HG02840 (cell line): ENCODE data around the gene SPEG.
"Not testable (repeated sequence)": the region's sequence is repeated elsewhere in the genome, so short reads cannot be mapped to it uniquely, and the experiment has no call there.

ENCODE experiments used
- ATAC-seq: cut with Tn5 transposase; IDR thresholded peaks from one replicate; pipeline ENCODE4 v1.9.1; 2021; ENCODE audit warnings: mild to moderate bottlenecking, moderate library complexity, moderate number of reproducible peaks; ENCODE audit not compliant: unreplicated experiment, low FRiP score

Gene SPEG

GRCh38 chr2:219434718-219435525, at the start of gene SPEG:
Gene SPEG, plus strand, starts transcription at chr2:219434843. Its CDS starts 135 bp downstream, at chr2:219434978.
- no peak for ATAC-seq

GRCh38 chr2:219384859-219385258, 49.8 kb upstream of the SPEG start:
- ATAC-seq: no peak

- ATAC-seq: no peak
Measured at GRCh38 chr2:219385958-219386520, 48.6 kb upstream of the SPEG start.

GRCh38 chr2:219386532-219387280, 47.9 kb upstream of the SPEG start:
- no peak for ATAC-seq

GRCh38 chr2:219387306-219388120, 47.1 kb upstream of the SPEG start, which contains the start of gene DNPEP:
Gene DNPEP, minus strand, starts transcription at chr2:219387912. Its CDS starts 118 bp downstream, at chr2:219387794.
- peak; percentile 63 for ATAC-seq

GRCh38 chr2:219388121-219388906, 46.3 kb upstream of the SPEG start:
- ATAC-seq: peak; percentile 81

GRCh38 chr2:219388907-219389156, 45.8 kb upstream of the SPEG start:
- ATAC-seq: no peak

DNA sequence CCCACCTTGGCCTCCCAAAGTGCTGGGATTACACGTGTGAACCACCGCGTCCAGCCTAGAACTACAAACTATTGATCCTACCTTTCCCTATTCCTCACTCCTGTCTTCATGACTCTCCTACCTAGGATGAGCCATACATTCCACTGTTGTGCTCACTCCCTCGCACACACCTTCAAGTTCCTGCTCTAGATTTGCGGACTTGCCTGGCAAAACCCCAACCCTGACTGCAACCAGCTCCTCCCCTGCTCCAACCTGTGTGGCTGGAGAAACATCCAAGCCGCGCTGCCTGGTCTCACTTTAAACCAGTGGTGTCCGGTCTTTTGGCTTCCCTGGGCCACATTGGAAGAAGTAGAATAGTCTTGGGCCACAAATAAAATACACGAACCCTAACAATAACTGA, 41.9 kb upstream of the SPEG start:
- no peak for ATAC-seq

DNA sequence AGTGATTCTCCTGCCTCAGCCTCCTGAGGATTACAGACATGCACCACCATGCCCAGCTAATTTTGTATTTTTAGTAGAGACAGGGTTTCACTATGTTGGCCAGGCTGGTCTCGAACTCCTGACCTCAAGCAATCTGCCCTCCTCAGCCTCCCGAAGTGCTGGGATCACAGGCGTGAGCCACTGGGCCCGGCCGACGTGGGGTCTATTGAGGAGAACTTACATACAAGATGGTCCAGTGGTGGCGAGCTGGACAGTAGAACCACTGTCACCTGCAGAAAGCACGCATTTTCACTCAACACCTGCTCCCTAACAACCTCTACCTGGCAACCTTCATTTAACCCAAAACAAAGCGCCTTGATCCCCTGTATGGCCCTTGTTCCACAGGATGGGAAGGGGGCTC, 39.6 kb upstream of the SPEG start:
- ATAC-seq: not testable (repeated sequence)

GRCh38 chr2:219395609-219396008, 39.0 kb upstream of the SPEG start:
- no peak for ATAC-seq

GRCh38 chr2:219396863-219397457, 37.7 kb upstream of the SPEG start:
- ATAC-seq: no peak

DNA sequence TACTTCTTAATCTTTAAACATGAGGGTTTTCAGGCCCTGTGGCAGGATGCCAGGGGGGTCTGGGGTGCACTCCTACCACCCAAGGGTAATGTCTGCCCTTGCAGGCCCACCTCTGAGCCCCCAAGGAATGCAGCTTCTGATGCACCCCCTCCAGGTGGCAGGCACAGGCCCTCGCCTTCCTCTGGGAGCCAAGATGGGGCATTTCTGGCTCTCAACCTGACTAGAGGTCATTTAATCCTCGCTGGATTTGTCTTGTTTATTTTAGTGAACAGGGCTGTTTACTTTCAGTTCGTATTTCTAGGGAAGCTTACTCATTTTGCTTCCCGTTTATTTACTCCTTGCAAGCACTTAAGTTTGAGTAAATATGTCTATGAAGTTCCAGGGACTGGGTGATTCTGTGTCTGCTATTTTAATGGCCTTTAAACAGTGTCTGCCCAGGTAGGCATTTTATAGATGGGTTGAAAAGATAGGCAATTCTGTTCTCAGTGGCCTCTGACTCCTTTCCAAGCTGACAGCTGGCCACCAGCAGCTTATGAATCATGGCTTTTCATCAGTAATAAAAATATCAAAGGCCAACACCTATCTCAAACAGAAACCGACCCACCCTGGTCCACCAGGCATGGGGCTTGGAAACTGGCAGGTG, 35.8 kb upstream of the SPEG start:
- no peak for ATAC-seq

DNA sequence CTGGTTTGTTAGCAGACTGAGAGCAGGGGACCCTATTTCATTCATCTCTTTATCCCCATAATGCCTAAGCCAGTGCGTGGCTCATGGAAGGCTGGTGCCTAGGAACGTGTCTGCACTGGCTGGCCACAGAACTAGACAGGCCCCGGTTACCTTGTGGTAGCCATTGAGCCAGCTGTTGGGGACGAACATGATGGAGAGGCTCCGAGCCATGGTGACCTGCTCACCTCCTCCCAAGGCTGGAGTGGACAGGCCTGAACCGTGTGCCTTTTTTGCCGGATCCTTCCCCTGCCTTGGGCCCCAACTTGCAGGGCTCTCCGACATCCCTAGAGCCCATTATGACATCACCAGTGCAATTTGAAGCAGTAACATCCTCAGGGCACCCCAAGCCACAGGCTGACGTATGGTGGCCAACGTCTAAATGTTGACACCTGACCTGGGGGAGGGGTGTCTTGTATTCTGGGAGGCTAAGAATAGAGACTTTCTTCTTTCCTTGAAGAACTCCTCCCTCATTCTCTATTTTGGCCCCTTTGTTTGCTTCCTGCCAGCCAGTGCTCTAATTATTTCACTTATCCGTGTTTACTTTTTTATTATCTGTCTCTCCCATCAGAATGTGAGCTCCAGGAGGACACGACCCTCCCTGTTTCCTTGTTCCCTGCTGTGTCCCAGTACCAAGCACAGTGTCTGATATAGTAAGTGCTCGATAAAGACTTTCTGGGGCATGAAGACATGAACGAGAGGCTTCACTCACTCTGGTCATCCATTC, 34.7 kb upstream of the SPEG start:
- ATAC-seq: no peak

DNA sequence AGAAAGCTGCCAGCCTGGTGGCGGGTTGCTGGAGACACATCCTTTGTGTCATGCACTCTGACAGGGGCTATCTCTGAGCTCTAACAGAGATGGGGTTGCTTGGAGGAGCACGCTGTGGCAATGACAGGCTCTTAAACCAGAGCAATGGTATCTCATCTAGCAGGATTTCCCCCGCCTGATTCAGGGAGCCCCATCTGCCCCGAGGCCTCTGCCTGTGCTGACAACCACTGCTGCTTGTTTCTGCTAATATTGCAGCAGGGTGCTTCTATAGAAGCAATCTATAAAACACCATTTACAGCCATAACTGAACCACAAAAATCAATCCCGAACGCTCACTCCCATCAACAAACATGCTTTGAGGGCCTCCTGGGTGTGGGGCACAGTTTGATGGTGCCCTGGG, 34.1 kb upstream of the SPEG start:
- ATAC-seq: no peak

GRCh38 chr2:219401606-219402005, 33.0 kb upstream of the SPEG start:
- no peak for ATAC-seq

DNA sequence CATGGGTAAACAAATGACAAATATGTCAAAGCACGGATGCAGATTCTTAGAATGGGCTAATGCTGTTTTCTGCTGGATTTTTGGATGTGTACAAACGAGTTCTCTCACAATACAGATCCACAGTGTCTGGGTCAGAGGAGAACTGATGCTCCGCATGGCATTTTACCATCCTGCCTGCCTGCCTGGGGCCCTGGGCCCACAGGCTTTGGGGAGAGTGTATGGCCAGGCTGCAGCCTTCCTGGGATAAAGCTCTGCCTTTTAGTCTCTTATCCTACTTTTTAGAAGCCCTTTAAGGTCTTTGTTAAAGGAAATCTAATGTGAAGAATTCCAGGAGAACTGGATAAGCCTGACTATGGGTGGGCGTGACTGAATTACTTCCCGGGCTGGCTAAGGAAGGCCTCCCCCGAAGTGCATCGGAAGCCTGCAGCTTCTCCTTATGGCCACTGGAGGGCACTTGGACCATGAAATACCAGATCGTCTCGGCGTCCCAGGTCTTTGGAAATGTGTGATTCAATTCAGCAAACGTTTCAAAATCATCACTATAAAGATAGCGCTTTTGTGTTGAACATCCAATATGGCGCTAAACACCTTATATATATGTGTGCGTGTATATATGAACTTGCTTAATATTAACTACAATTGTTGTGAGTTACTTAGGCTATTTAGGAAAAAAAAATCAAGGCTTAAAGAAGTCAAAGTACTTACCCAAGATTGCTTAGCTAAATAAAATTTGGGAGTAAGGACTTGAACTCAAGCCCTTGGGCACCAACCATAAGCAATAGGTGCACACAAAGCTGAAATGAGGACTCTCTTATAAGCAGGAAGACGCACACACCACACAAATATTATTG, 31.8 kb upstream of the SPEG start:
- no peak for ATAC-seq

DNA sequence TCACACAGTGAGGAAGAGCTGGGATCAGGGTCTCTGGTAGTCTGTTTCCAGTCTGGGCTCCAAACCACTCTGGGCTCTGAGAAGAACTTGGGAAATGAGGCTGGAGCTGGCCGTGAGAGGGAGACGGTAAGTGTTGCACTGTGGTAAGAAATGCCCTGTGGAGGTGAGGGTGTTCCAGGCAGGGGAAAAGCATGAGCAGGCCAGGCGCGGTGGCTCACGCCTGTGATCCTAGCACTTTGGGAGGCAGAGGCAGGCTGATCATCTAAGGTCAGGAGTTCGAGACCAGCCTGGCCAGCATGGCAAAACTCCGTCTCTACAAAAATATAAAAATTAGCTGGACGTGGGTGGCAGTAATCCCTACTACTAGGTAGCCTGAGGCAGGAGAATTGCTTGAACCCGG, 30.8 kb upstream of the SPEG start:
- no peak for ATAC-seq
